Measurements from ENCODE around the gene MVP. TPM values are rescaled to one million over a fixed set of nuclear protein-coding genes. Genes with fewer than 3 reads are reported as not detected.
A peak's percentile ranks its signal among the peaks of the same experiment; 100 is the strongest.
"Not testable (repeated sequence)": the region's sequence is repeated elsewhere in the genome, so short reads cannot be mapped to it uniquely, and the experiment has no call there.

The MVP gene
- total and polyA plus RNA-seq, 4 donors, result 150 to 322 (median 253) TPM

- Histone ChIP-seq H3K9ac (ENCODE audit: insufficient read depth in 1 of 2, low read length in 2 of 2) (no peak overlapping the region), H3K36me3 (ENCODE audit: control insufficient read depth in 4 of 4, insufficient read depth in 4 of 4, low read length in 4 of 4) (no peaks in the 10 kb centered on the region), H3K9me3 (ENCODE audit: control insufficient read depth in 4 of 4, insufficient read depth in 3 of 4, low read length in 3 of 4) (peaks cover 0 to 6% (median 0%) of the 10 kb centered on the region in 4 donors), H3K4me3 (no peak overlapping the region), H3K27me3 (ENCODE audit: control insufficient read depth in 3 of 3, insufficient read depth in 3 of 3, low read length in 2 of 3) (peaks cover 4 to 22% (median 18%) of the 10 kb centered on the region in 3 donors), H3K4me1 (ENCODE audit: control insufficient read depth in 5 of 5, insufficient read depth in 5 of 5, low read length in 5 of 5) (peaks cover 0 to 7% (median 0%) of the 10 kb centered on the region in 5 donors), H3K27ac (ENCODE audit: low read depth in 1 of 2, low read length in 1 of 2) (no peak overlapping the region)
- WGBS, 2 donors, result 90 to 96% methylated on average over 3 of the region's 3 CpGs
- DNase-seq (no peak), ATAC-seq (ENCODE audit: insufficient read depth, low FRiP score) (no peak)
- no peak for TF ChIP-seq CTCF (IDR thresholded peaks at IDR 0.05; ENCODE audit: control extremely low read depth, extremely low read depth)
Measured at GRCh38 chr16:29881050-29881449, 60.8 kb downstream of the MVP start.

DNA sequence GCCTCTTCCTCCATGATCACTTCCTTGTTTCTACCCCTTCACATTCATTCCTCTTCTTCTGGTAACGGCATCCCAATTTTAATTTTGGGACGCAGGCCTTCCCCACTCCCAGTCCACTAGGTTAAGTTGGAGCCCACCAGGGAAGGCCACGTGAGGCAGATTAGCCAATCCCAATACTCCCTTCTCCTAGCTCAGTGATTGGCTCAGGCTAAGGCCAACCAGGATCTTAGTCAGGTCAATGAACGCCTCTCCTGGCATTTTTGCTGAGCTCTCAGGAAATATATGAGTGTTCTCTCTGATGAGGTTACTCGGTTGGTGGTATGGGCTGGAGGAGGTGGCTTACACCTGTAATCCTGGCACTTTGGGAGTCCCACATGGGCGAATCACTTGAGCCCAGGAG, 63.7 kb downstream of the MVP start:
- TF ChIP-seq CTCF (IDR thresholded peaks at IDR 0.05; ENCODE audit: control extremely low read depth, extremely low read depth), result no peak
- no peak for DNase-seq
- peaks cover 0 to 1% (median 0%) of the 10 kb centered on the region in 5 donors for H3K4me1 ChIP-seq (ENCODE audit: control insufficient read depth in 5 of 5, insufficient read depth in 5 of 5, low read length in 5 of 5)
- H3K27ac ChIP-seq (ENCODE audit: low read depth in 1 of 2, low read length in 1 of 2), result no peak overlapping the region
- peaks cover 0 to 2% (median 0%) of the 10 kb centered on the region in 4 donors for H3K9me3 ChIP-seq (ENCODE audit: control insufficient read depth in 4 of 4, insufficient read depth in 3 of 4, low read length in 3 of 4)
- H3K27me3 ChIP-seq (ENCODE audit: control insufficient read depth in 3 of 3, insufficient read depth in 3 of 3, low read length in 2 of 3), result peaks cover 0 to 4% (median 0%) of the 10 kb centered on the region in 3 donors
- no peak for ATAC-seq (ENCODE audit: insufficient read depth, low FRiP score)
- H3K9ac ChIP-seq (ENCODE audit: insufficient read depth in 1 of 2, low read length in 2 of 2), result no peak overlapping the region
- WGBS, 2 donors, result 77 to 82% methylated on average over 6 of the region's 6 CpGs
- H3K36me3 ChIP-seq (ENCODE audit: control insufficient read depth in 4 of 4, insufficient read depth in 4 of 4, low read length in 4 of 4), result no peaks in the 10 kb centered on the region
- H3K4me3 ChIP-seq, result no peak overlapping the region

DNA sequence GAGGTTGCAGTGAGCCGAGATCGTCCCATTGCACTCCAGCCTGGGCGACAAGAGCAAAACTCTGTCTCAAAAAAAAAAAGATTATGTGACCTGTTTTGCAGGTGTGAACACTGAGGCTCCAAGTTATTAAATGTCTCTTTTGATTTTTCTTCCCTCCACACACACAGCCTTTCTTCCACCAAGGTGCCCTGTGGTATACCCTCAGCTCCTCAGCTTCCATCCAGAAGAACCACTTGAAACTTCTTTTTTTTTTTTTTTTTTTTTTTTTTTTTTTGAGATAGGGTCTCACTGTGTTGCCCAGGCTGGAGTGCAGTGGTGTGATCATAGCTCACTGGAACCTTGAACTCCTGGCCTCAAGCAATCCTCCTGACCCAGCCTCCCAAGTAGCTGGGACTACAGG, 69.1 kb downstream of the MVP start:
- not testable (repeated sequence) for H3K27ac ChIP-seq (ENCODE audit: low read depth in 1 of 2, low read length in 1 of 2); H3K36me3 ChIP-seq (ENCODE audit: control insufficient read depth in 4 of 4, insufficient read depth in 4 of 4, low read length in 4 of 4); H3K4me3 ChIP-seq; H3K9me3 ChIP-seq (ENCODE audit: control insufficient read depth in 4 of 4, insufficient read depth in 3 of 4, low read length in 3 of 4); DNase-seq; ATAC-seq (ENCODE audit: insufficient read depth, low FRiP score); H3K9ac ChIP-seq (ENCODE audit: insufficient read depth in 1 of 2, low read length in 2 of 2); H3K4me1 ChIP-seq (ENCODE audit: control insufficient read depth in 5 of 5, insufficient read depth in 5 of 5, low read length in 5 of 5); H3K27me3 ChIP-seq (ENCODE audit: control insufficient read depth in 3 of 3, insufficient read depth in 3 of 3, low read length in 2 of 3)
- 87 to 95% methylated on average over 3 of the region's 3 CpGs for WGBS, 2 donors

- 63 to 68% methylated on average over 10 of the region's 10 CpGs for WGBS, 2 donors
- peaks cover 0 to 1% (median 0%) of the 10 kb centered on the region in 5 donors for H3K4me1 ChIP-seq (ENCODE audit: control insufficient read depth in 5 of 5, insufficient read depth in 5 of 5, low read length in 5 of 5)
- H3K27ac ChIP-seq (ENCODE audit: low read depth in 1 of 2, low read length in 1 of 2), result no peak overlapping the region
- peaks cover 0 to 4% (median 0%) of the 10 kb centered on the region in 4 donors for H3K9me3 ChIP-seq (ENCODE audit: control insufficient read depth in 4 of 4, insufficient read depth in 3 of 4, low read length in 3 of 4)
- H3K36me3 ChIP-seq (ENCODE audit: control insufficient read depth in 4 of 4, insufficient read depth in 4 of 4, low read length in 4 of 4), result no peaks in the 10 kb centered on the region
- H3K9ac ChIP-seq (ENCODE audit: insufficient read depth in 1 of 2, low read length in 2 of 2), result no peak overlapping the region
- H3K27me3 ChIP-seq (ENCODE audit: control insufficient read depth in 3 of 3, insufficient read depth in 3 of 3, low read length in 2 of 3), result no peaks in the 10 kb centered on the region
- TF ChIP-seq CTCF (IDR thresholded peaks at IDR 0.05; ENCODE audit: control extremely low read depth, extremely low read depth), result no peak
- no peak for DNase-seq
- ATAC-seq (ENCODE audit: insufficient read depth, low FRiP score), result peak; percentile 11
- no peak overlapping the region for H3K4me3 ChIP-seq
Measured at GRCh38 chr16:29891525-29892457, 71.5 kb downstream of the MVP start.
